Measurements from ENCODE around the gene SF3B6. TPM values are rescaled to one million over a fixed set of nuclear protein-coding genes. Genes with fewer than 3 reads are reported as not detected.
A peak's percentile ranks its signal among the peaks of the same experiment; 100 is the strongest.

Gene SF3B6
- total and polyA plus RNA-seq, 9 donors, result 60.6 to 145 (median 85.2) TPM

- WGBS, 3 donors, result 61 to 67% (median 64%) methylated on average over 2 of the region's 2 CpGs
Measured at GRCh38 chr2:24026233-24026632, 49.9 kb downstream of the SF3B6 start.

DNA sequence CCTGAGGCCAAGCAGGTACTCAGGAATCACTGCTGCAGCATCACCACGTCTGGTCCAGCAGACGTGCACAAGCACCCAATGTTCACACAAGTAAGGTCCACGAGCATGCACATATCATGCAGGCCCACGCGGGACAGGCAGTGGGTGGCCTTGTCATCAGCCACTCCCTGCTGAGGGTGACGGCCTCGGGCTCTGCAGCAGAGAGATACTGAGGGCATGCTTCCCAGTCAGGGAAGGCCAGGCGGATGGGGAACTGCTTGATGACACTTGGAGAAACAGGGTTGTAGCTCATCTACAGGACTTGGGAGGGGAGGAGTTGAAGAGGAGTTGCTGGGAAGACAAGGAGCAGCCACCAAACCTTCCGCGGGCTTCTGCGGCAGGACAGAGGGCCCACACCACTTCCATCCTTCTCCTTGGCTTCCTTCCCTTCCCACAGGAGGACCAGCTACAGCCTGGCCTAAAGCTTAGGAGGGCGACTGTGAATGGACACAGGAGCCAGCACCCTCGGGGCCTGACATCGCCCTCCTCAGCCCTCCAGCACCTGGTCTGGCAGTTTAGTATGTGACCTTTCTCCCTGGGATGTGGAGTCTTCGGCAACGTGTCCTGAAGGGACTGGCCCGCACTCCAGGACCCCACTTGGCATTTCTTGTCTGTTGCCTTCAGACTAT lies 51.0 kb downstream of the SF3B6 start:
- Histone ChIP-seq H3K27me3 (no peaks in the 10 kb centered on the region), H3K36me3 (no peaks in the 10 kb centered on the region), H3K27ac (no peak overlapping the region), H3K4me3 (no peak overlapping the region), H3K4me1 (ENCODE audit: insufficient read depth) (no peaks in the 10 kb centered on the region), H3K9me3 (no peaks in the 10 kb centered on the region)
- intact Hi-C loops (cut with DNase I), result no loop called here
- WGBS, 3 donors, result 90 to 94% (median 92%) methylated on average over 17 of the region's 17 CpGs
- DNase-seq, result no peak
- TF ChIP-seq POLR2A (IDR thresholded peaks at IDR 0.05), result no peak
- TF ChIP-seq, protein P1, sequence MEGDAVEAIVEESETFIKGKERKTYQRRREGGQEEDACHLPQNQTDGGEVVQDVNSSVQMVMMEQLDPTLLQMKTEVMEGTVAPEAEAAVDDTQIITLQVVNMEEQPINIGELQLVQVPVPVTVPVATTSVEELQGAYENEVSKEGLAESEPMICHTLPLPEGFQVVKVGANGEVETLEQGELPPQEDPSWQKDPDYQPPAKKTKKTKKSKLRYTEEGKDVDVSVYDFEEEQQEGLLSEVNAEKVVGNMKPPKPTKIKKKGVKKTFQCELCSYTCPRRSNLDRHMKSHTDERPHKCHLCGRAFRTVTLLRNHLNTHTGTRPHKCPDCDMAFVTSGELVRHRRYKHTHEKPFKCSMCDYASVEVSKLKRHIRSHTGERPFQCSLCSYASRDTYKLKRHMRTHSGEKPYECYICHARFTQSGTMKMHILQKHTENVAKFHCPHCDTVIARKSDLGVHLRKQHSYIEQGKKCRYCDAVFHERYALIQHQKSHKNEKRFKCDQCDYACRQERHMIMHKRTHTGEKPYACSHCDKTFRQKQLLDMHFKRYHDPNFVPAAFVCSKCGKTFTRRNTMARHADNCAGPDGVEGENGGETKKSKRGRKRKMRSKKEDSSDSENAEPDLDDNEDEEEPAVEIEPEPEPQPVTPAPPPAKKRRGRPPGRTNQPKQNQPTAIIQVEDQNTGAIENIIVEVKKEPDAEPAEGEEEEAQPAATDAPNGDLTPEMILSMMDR (IDR thresholded peaks at IDR 0.05), result no peak
- TF ChIP-seq EP300 (IDR thresholded peaks at IDR 0.05), result no peak

More at GRCh38 chr2:24026233-24026632, 49.9 kb downstream of the SF3B6 start:
- Histone ChIP-seq H3K36me3 (no peaks in the 10 kb centered on the region), H3K4me1 (ENCODE audit: insufficient read depth) (no peaks in the 10 kb centered on the region), H3K27me3 (no peaks in the 10 kb centered on the region), H3K27ac (no peak overlapping the region), H3K4me3 (no peak overlapping the region), H3K9me3 (no peaks in the 10 kb centered on the region)
- intact Hi-C loops (cut with DNase I), result no loop called here
- TF ChIP-seq POLR2A (IDR thresholded peaks at IDR 0.05) (no peak), EP300 (IDR thresholded peaks at IDR 0.05) (no peak)
- TF ChIP-seq, protein P1 (IDR thresholded peaks at IDR 0.05), result no peak
- DNase-seq, result no peak

GRCh38 chr2:24024018-24024417 lies 52.1 kb downstream of the SF3B6 start:
- Histone ChIP-seq H3K4me1 (ENCODE audit: insufficient read depth) (no peaks in the 10 kb centered on the region), H3K9me3 (no peaks in the 10 kb centered on the region), H3K27ac (no peak overlapping the region), H3K36me3 (no peaks in the 10 kb centered on the region), H3K4me3 (no peak overlapping the region), H3K27me3 (no peaks in the 10 kb centered on the region)
- peak in 1 of 5 donors; percentile 37 for DNase-seq
- intact Hi-C loops (cut with DNase I), result no loop called here
- 62 to 71% (median 65%) methylated on average over 12 of the region's 12 CpGs for WGBS, 3 donors
- TF ChIP-seq EP300 (IDR thresholded peaks at IDR 0.05) (no peak), POLR2A (IDR thresholded peaks at IDR 0.05) (no peak)

GRCh38 chr2:24022975-24023575 lies 53.1 kb downstream of the SF3B6 start:
- intact Hi-C loops (cut with DNase I), result loop anchor here in 1 of 4 donors (1.0 kb wide), 1 partner anchor 42 kb away; no protein-coding TSS in a partner anchor
- Histone ChIP-seq H3K4me3 (no peak overlapping the region), H3K36me3 (no peaks in the 10 kb centered on the region), H3K4me1 (ENCODE audit: insufficient read depth) (no peaks in the 10 kb centered on the region), H3K27ac (no peak overlapping the region), H3K27me3 (no peaks in the 10 kb centered on the region), H3K9me3 (no peaks in the 10 kb centered on the region)
- no peak for DNase-seq
- TF ChIP-seq POLR2A (IDR thresholded peaks at IDR 0.05) (no peak), EP300 (IDR thresholded peaks at IDR 0.05) (no peak)
- TF ChIP-seq, protein P1 (IDR thresholded peaks at IDR 0.05), result no peak
- 84 to 90% (median 85%) methylated on average over 16 of the region's 16 CpGs for WGBS, 3 donors

Data from ovary (tissue), 9 donors.